Gastrocnemius medialis (tissue), 4 donors: ENCODE data around the gene WDR72. TPM values are rescaled to one million over a fixed set of nuclear protein-coding genes. Genes with fewer than 3 reads are reported as not detected.

Experiments
- ATAC-seq, 2 donors: fragments of 150-250 bp; one replicate each; pipeline ENCODE4 v1.9.1; 2016
- DNase-seq, 2 donors: peaks; one replicate each; pipeline ENCODE4 v3.0.0-alpha.2; 2019
- H3K27ac ChIP-seq, 4 donors: fragments of 200-600 bp; sonication (generic); 1 replicate in 1 of 4; 2 replicates in 3 of 4; pipeline ENCODE4 v1.5.1; 2016 to 2018; ENCODE audit warnings: mild to moderate bottlenecking in 2 of 4, moderate library complexity in 1 of 4
- H3K27me3 ChIP-seq, 3 donors: fragments of 200-600 bp; sonication (generic) in 2 of 3; 1 replicate in 1 of 3; 2 replicates in 2 of 3; pipeline versions ENCODE4 v1.5.1 to v1.6.0; 2016 to 2019; ENCODE audit warnings: mild to moderate bottlenecking in 1 of 3, moderate library complexity in 1 of 3
- H3K36me3 ChIP-seq, 2 donors: fragments of 200-600 bp; sonication (generic) in 1 of 2; one replicate each; pipeline ENCODE4 v1.5.1; 2017 to 2018
- H3K4me1 ChIP-seq, 2 donors: fragments of 200-600 bp; sonication (generic) in 1 of 2; one replicate each; pipeline ENCODE4 v1.5.1; 2016 to 2017; ENCODE audit warnings: mild to moderate bottlenecking in 2 of 2
- H3K4me3 ChIP-seq, 4 donors: fragments of 200-600 bp; sonication (generic) in 3 of 4; 1 replicate in 1 of 4; 2 replicates in 3 of 4; pipeline ENCODE4 v1.5.1; 2016 to 2019; ENCODE audit warnings: mild to moderate bottlenecking in 2 of 4
- H3K9me3 ChIP-seq, 3 donors: fragments of 200-600 bp; sonication (generic) in 2 of 3; 1 replicate in 1 of 3; 2 replicates in 2 of 3; pipeline ENCODE4 v1.5.1; 2016 to 2019
- CTCF ChIP-seq, 5 experiments: fragments of 450-650 bp in 3 of 5; fragments of 200-600 bp in 2 of 5; sonication (generic) in 2 of 5; IDR thresholded peaks in 4 of 5; conservative IDR thresholded peaks in 1 of 5; 1 replicate in 4 of 5; 2 replicates in 1 of 5; pipeline ENCODE4 v1.5.1; 2016 to 2019; ENCODE audit warnings: antibody characterized with exemption in 5 of 5, mild to moderate bottlenecking in 3 of 5, moderate library complexity in 3 of 5
- POLR2A ChIP-seq, 2 donors: fragments of 450-650 bp; IDR thresholded peaks; one replicate each; pipeline ENCODE4 v1.6.1; 2017; ENCODE audit warnings: antibody characterized with exemption in 2 of 2, mild to moderate bottlenecking in 2 of 2, moderate library complexity in 2 of 2
- in situ Hi-C, 4 donors: fragments of 200-750 bp; cut with MboI; loops; one replicate each; pipeline versions ENCODE4 v1.15.0 to v1.8.0; 2017; ENCODE audit warnings: low sequenced_read_pairs in 4 of 4
- intact Hi-C: fragments of 100-400 bp; cut with DNase I; formaldehyde crosslinking; loops from one replicate; pipeline ENCODE4 v1.15.1; 2023; ENCODE audit warnings: low total_unique reads
- total RNA-seq, 4 donors: library from RNA; depleted of rRNA; stranded (reverse); fragments of >200 nt; gene quantifications; one replicate each; pipeline versions ENCODE4 v1.1.0 to v1.2.3, GENCODE V29; 2016

WDR72 gene
- total RNA-seq, 4 donors from 2014 or later, result 0.11 TPM; not detected in 3

- no peak for ATAC-seq
- TF ChIP-seq POLR2A (IDR thresholded peaks at IDR 0.05) (no peak), CTCF (IDR thresholded peaks at IDR 0.05 in 4 of 5, conservative IDR thresholded peaks at IDR 0.05 in 1 of 5) (no peak)
- H3K36me3 ChIP-seq, result no peaks in the 10 kb centered on the region
- no peak overlapping the region for H3K4me3 ChIP-seq
- peaks cover 7 to 14% of the 10 kb centered on the region in 2 donors for H3K4me1 ChIP-seq
- no peak overlapping the region for H3K27ac ChIP-seq
- in situ Hi-C loops, result no loop called here
- DNase-seq, result no peak
- no peaks in the 10 kb centered on the region for H3K9me3 ChIP-seq
- intact Hi-C loops, result no loop called here
- no peaks in the 10 kb centered on the region for H3K27me3 ChIP-seq
Measured at GRCh38 chr15:53591041-53591440, 168.4 kb downstream of the WDR72 start.

- ATAC-seq, result no peak
- DNase-seq, result no peak
- intact Hi-C loops, result no loop called here
- Histone ChIP-seq H3K4me1 (peaks cover 7 to 14% of the 10 kb centered on the region in 2 donors), H3K4me3 (no peak overlapping the region), H3K27ac (no peak overlapping the region), H3K36me3 (no peaks in the 10 kb centered on the region), H3K9me3 (no peaks in the 10 kb centered on the region), H3K27me3 (no peaks in the 10 kb centered on the region)
- in situ Hi-C loops, result no loop called here
- TF ChIP-seq POLR2A (IDR thresholded peaks at IDR 0.05) (no peak), CTCF (IDR thresholded peaks at IDR 0.05 in 4 of 5, conservative IDR thresholded peaks at IDR 0.05 in 1 of 5) (no peak)
Measured at GRCh38 chr15:53590380-53590779, 169.1 kb downstream of the WDR72 start.

GRCh38 chr15:53589520-53590057 lies 169.9 kb downstream of the WDR72 start:
- intact Hi-C loops, result no loop called here
- TF ChIP-seq POLR2A (IDR thresholded peaks at IDR 0.05) (no peak), CTCF (IDR thresholded peaks at IDR 0.05 in 4 of 5, conservative IDR thresholded peaks at IDR 0.05 in 1 of 5) (no peak)
- in situ Hi-C loops, result no loop called here
- H3K4me1 ChIP-seq, result peaks cover 7 to 14% of the 10 kb centered on the region in 2 donors
- H3K27ac ChIP-seq, result no peak overlapping the region
- H3K4me3 ChIP-seq, result no peak overlapping the region
- no peaks in the 10 kb centered on the region for H3K9me3 ChIP-seq
- no peaks in the 10 kb centered on the region for H3K27me3 ChIP-seq
- H3K36me3 ChIP-seq, result no peaks in the 10 kb centered on the region
- no peak for ATAC-seq
- DNase-seq, result no peak

- DNase-seq, result no peak
- Histone ChIP-seq H3K27ac (no peak overlapping the region), H3K4me3 (no peak overlapping the region), H3K9me3 (no peaks in the 10 kb centered on the region), H3K36me3 (no peaks in the 10 kb centered on the region), H3K4me1 (peaks cover 7 to 14% of the 10 kb centered on the region in 2 donors), H3K27me3 (no peaks in the 10 kb centered on the region)
- intact Hi-C loops, result no loop called here
- in situ Hi-C loops, result no loop called here
- peak in 1 of 2 donors; percentile 52 for ATAC-seq
- no peak for TF ChIP-seq CTCF (IDR thresholded peaks at IDR 0.05 in 4 of 5, conservative IDR thresholded peaks at IDR 0.05 in 1 of 5)
- TF ChIP-seq POLR2A (IDR thresholded peaks at IDR 0.05), result no peak
Measured at GRCh38 chr15:53588773-53589172, 170.7 kb downstream of the WDR72 start.

GRCh38 chr15:53586799-53587198 lies 172.7 kb downstream of the WDR72 start:
- Histone ChIP-seq H3K4me3 (no peak overlapping the region), H3K27ac (no peak overlapping the region), H3K4me1 (peaks cover 7 to 14% of the 10 kb centered on the region in 2 donors), H3K9me3 (no peaks in the 10 kb centered on the region), H3K27me3 (no peaks in the 10 kb centered on the region), H3K36me3 (no peaks in the 10 kb centered on the region)
- no peak for DNase-seq
- in situ Hi-C loops, result no loop called here
- intact Hi-C loops, result no loop called here
- TF ChIP-seq POLR2A (IDR thresholded peaks at IDR 0.05) (no peak), CTCF (IDR thresholded peaks at IDR 0.05 in 4 of 5, conservative IDR thresholded peaks at IDR 0.05 in 1 of 5) (peak in 1 of 5 experiments; percentile 16)
- ATAC-seq, result no peak
